NCI-H1436 (cell line): ENCODE measurements around the gene INAFM2.

Source experiments
- DNase-seq: peaks from one replicate; lab custom pipeline; 2025; lab: John Stamatoyannopoulos, UW

The INAFM2 gene

DNA sequence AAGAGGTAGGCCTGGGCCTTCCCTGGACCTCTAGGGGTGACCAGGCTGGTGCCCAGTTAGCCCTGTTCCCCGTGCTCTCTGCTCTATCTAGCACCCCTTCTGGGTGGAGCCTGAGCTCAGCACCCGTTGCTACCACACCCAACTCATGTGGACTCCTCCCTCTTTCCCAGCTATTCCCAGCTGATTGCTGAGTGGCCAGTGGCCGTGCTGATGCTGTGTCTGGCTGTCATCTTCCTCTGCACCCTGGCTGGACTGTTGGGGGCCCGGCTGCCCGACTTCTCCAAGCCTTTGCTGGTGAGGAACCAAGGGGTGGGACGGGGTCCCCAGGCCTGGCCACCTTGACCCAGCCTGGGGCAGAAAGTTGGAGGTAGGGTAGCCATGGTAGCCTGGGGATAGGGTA is 40.8 kb downstream of the INAFM2 start:
- DNase-seq, result no peak

- DNase-seq, result no peak
Observed at GRCh38 chr15:40365016-40365415, 41.5 kb downstream of the INAFM2 start.

GRCh38 chr15:40365624-40366456 is 42.3 kb downstream of the INAFM2 start:
- DNase-seq, result no peak

- DNase-seq, result no peak
Observed at GRCh38 chr15:40366457-40367370, 43.2 kb downstream of the INAFM2 start.

- no peak for DNase-seq
Observed at GRCh38 chr15:40367371-40367685, 43.8 kb downstream of the INAFM2 start.

GRCh38 chr15:40367686-40368611 is 44.5 kb downstream of the INAFM2 start:
- DNase-seq, result peak; percentile 64

GRCh38 chr15:40368719-40369473 is 45.4 kb downstream of the INAFM2 start:
- DNase-seq, result no peak

- DNase-seq, result no peak
Observed at GRCh38 chr15:40369474-40369869, 46.0 kb downstream of the INAFM2 start.

DNA sequence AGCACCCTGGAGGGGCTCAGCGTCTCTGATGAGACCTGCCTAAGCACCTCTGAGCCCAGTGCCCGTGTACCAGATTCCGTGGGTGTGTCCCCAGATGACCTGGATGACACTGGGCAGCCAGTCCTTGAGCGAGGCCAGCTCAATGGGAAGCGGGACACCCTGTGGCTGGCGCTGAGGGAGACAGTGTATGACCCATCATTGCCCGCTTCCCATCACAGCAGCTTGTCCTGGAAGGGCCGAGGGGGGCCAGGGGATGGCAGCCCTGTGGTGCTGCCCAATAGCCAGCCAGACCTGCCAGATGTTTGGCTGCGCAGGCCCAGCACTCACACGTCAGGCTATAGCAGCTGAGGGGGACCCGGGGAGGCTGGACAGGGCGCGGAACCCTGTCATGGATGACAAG is 46.5 kb downstream of the INAFM2 start:
- DNase-seq, result no peak

DNA sequence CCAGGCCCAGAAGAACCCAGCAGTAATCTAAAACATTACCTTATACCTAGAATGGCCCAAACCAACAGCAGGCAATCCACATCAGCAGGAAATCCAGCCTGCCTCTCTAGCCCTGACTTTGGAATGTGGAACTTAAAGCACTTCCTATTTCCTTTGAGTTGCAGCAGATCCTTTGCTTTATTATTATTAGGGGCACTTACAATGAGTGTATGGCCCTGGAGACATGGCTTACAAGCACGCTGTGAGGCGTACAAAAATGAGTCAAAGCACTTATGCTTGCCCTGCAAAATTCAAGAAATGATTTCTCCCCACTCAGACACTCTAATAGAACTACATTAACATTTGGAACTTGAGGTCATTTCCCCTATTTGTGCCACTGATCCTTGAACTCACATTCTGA is 49.5 kb downstream of the INAFM2 start:
- DNase-seq, result no peak
